Activated CD8-positive, alpha-beta T cell treated with anti-CD3 and anti-CD28 coated beads for 36 hours (primary cell): Measurements from ENCODE around the gene CDC73. TPM values are rescaled to one million over a fixed set of nuclear protein-coding genes. Genes with fewer than 3 reads are reported as not detected.

Experiments
- ATAC-seq: fragments of 200-7000 bp; cut with Tn5 transposase; one replicate; pipeline ENCODE4 v1.10.0; 2021; ENCODE audit warnings: mild to moderate bottlenecking, moderate library complexity
- CTCF ChIA-PET: fragments of 350-600 bp; sonication (Branson Sonifier 250); formaldehyde crosslinking; loops from one replicate; lab custom pipeline; 2021; ENCODE audit warnings: antibody characterized with exemption; lab: Charles Lee
- POLR2A ChIA-PET: fragments of 350-600 bp; sonication (Branson Sonifier 250); formaldehyde crosslinking; loops from one replicate; lab custom pipeline; 2021; ENCODE audit warnings: antibody characterized with exemption; lab: Charles Lee
- DNase-seq: peaks from one replicate; pipeline ENCODE4 v3.0.0-alpha.2; 2020
- H3K27ac Mint-ChIP-seq: one replicate; pipeline ENCODE4 v1.8.0; 2021; ENCODE audit warnings: mild to moderate bottlenecking, mixed read lengths
- H3K27me3 Mint-ChIP-seq: one replicate; pipeline ENCODE4 v1.8.0; 2021; ENCODE audit warnings: mixed read lengths
- H3K36me3 Mint-ChIP-seq: one replicate; pipeline ENCODE4 v1.8.0; 2021; ENCODE audit warnings: low read depth, mixed read lengths
- H3K4me1 Mint-ChIP-seq: one replicate; pipeline ENCODE4 v1.8.0; 2021; ENCODE audit warnings: low read depth, mixed read lengths
- H3K4me3 Mint-ChIP-seq: one replicate; pipeline ENCODE4 v1.8.0; 2021; ENCODE audit warnings: mild to moderate bottlenecking, moderate library complexity, mixed read lengths
- H3K9me3 Mint-ChIP-seq: one replicate; pipeline ENCODE4 v1.8.0; 2021; ENCODE audit warnings: mixed read lengths
- CTCF ChIP-seq: fragments of 200-600 bp; IDR thresholded peaks from one replicate; pipeline ENCODE4 v1.8.0; 2022; ENCODE audit warnings: antibody characterized with exemption, mild to moderate bottlenecking
- intact Hi-C: fragments of 100-400 bp; cut with micrococcal nuclease; formaldehyde crosslinking; loops from one replicate; pipeline ENCODE4 v1.10.0; 2022
- total RNA-seq, 2 experiments: library from RNA; stranded (reverse); gene quantifications; one replicate each; pipeline ENCODE4 v1.2.3, GENCODE V29; 2021

The CDC73 gene
- total RNA-seq, 2 experiments from 2014 or later, result 45.1 to 50.2 TPM

GRCh38 chr1:193192586-193192985, 70.8 kb downstream of the CDC73 start:
- peaks cover 5% of the 10 kb centered on the region for H3K9me3 Mint-ChIP-seq
- DNase-seq (no peak), ATAC-seq (no peak)
- H3K27me3 Mint-ChIP-seq, result no peaks in the 10 kb centered on the region
- peaks cover 20% of the 10 kb centered on the region for H3K36me3 Mint-ChIP-seq
- ChIA-PET POLR2A (no interaction called here), CTCF (no interaction called here)
- TF ChIP-seq CTCF, result no peak
- H3K27ac Mint-ChIP-seq, result no peak overlapping the region
- peaks cover 37% of the 10 kb centered on the region for H3K4me1 Mint-ChIP-seq
- intact Hi-C loops, result no loop called here
- H3K4me3 Mint-ChIP-seq, result no peak overlapping the region

- H3K4me3 Mint-ChIP-seq, result no peak overlapping the region
- ChIA-PET CTCF (no interaction called here), POLR2A (no interaction called here)
- no peaks in the 10 kb centered on the region for H3K27me3 Mint-ChIP-seq
- DNase-seq, result no peak
- TF ChIP-seq CTCF, result no peak
- H3K36me3 Mint-ChIP-seq, result peaks cover 21% of the 10 kb centered on the region
- no peak overlapping the region for H3K27ac Mint-ChIP-seq
- no peak for ATAC-seq
- intact Hi-C loops, result no loop called here
- H3K4me1 Mint-ChIP-seq, result peaks cover 41% of the 10 kb centered on the region
- H3K9me3 Mint-ChIP-seq, result no peaks in the 10 kb centered on the region
Observed at GRCh38 chr1:193199940-193200339, 78.1 kb downstream of the CDC73 start.

- peak overlapping the region; percentile 17 for H3K27ac Mint-ChIP-seq
Observed at GRCh38 chr1:193201021-193201420, 79.2 kb downstream of the CDC73 start.

GRCh38 chr1:193210996-193211395, 89.2 kb downstream of the CDC73 start:
- ATAC-seq, result no peak
- Mint-ChIP-seq H3K4me1 (peaks cover 17% of the 10 kb centered on the region), H3K4me3 (no peak overlapping the region), H3K27ac (no peak overlapping the region), H3K9me3 (peaks cover 16% of the 10 kb centered on the region), H3K36me3 (peaks cover 67% of the 10 kb centered on the region), H3K27me3 (no peaks in the 10 kb centered on the region)
- no peak for TF ChIP-seq CTCF
- CTCF ChIA-PET, result no interaction called here
- POLR2A ChIA-PET, result no interaction called here
- no peak for DNase-seq
- intact Hi-C loops, result no loop called here

More at GRCh38 chr1:193201021-193201420, 79.2 kb downstream of the CDC73 start:
- CTCF ChIA-PET, result no interaction called here
- Mint-ChIP-seq H3K36me3 (peaks cover 28% of the 10 kb centered on the region), H3K4me3 (no peak overlapping the region), H3K9me3 (peaks cover 4% of the 10 kb centered on the region), H3K27me3 (no peaks in the 10 kb centered on the region), H3K4me1 (peaks cover 31% of the 10 kb centered on the region)
- intact Hi-C loops, result no loop called here
- POLR2A ChIA-PET, result interaction anchor here (1.0 kb wide), 1 partner anchor 142 kb away, joined by 3 read pairs; the partner anchor contains the start of gene UCHL5
- ATAC-seq, result no peak
- DNase-seq, result no peak
- TF ChIP-seq CTCF, result no peak

GRCh38 chr1:193211539-193211938, 89.7 kb downstream of the CDC73 start:
- TF ChIP-seq CTCF, result no peak
- ATAC-seq, result peak; percentile 58

More at GRCh38 chr1:193211539-193211938, 89.7 kb downstream of the CDC73 start:
- DNase-seq, result no peak
- Mint-ChIP-seq H3K27ac (no peak overlapping the region), H3K4me3 (no peak overlapping the region), H3K27me3 (no peaks in the 10 kb centered on the region), H3K9me3 (peaks cover 11% of the 10 kb centered on the region), H3K36me3 (peaks cover 67% of the 10 kb centered on the region), H3K4me1 (peaks cover 17% of the 10 kb centered on the region)
- POLR2A ChIA-PET, result no interaction called here
- intact Hi-C loops, result no loop called here
- CTCF ChIA-PET, result no interaction called here
